Measurements from ENCODE around the gene LEP. TPM values are rescaled to one million over a fixed set of nuclear protein-coding genes. Genes with fewer than 3 reads are reported as not detected.
A peak's percentile ranks its signal among the peaks of the same experiment; 100 is the strongest.

Gene LEP
- total RNA-seq, 1 donor from 2014 or later: not detected

DNA sequence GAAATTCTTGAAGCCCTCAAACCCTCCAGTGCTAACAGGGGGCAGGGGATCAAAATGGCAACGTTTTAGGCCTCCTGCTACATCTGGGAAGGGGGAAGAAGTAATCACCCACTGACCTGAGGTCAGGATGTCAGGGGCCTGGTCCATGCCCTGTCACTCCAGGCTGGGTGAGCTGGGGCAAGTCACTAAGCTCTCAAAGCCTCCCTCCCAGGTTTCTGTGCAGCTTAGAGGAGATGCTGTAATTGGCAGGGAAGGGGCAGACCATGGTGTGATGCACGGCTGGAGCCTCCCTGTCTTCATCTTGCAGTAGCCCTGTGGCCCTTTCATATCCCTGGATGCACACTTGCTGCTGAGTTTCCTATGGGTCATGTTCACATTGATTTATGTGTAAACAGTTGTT is 27.2 kb downstream of the LEP start:
- H3K27me3 Mint-ChIP-seq (ENCODE audit: low read depth): no peaks in the 10 kb centered on the region
- TF ChIP-seq, protein P1, sequence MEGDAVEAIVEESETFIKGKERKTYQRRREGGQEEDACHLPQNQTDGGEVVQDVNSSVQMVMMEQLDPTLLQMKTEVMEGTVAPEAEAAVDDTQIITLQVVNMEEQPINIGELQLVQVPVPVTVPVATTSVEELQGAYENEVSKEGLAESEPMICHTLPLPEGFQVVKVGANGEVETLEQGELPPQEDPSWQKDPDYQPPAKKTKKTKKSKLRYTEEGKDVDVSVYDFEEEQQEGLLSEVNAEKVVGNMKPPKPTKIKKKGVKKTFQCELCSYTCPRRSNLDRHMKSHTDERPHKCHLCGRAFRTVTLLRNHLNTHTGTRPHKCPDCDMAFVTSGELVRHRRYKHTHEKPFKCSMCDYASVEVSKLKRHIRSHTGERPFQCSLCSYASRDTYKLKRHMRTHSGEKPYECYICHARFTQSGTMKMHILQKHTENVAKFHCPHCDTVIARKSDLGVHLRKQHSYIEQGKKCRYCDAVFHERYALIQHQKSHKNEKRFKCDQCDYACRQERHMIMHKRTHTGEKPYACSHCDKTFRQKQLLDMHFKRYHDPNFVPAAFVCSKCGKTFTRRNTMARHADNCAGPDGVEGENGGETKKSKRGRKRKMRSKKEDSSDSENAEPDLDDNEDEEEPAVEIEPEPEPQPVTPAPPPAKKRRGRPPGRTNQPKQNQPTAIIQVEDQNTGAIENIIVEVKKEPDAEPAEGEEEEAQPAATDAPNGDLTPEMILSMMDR (conservative IDR thresholded peaks at IDR 0.05): no peak
- DNase-seq (ENCODE audit: low read depth, low spot score): no peak
- no peak overlapping the region for H3K27ac Mint-ChIP-seq (ENCODE audit: unreplicated experiment)
- H3K36me3 Mint-ChIP-seq (ENCODE audit: low read depth): no peaks in the 10 kb centered on the region
- peaks cover 19% of the 10 kb centered on the region for H3K4me1 Mint-ChIP-seq
- no peak overlapping the region for H3K4me3 Mint-ChIP-seq
- H3K9me3 Mint-ChIP-seq: no peaks in the 10 kb centered on the region

DNA sequence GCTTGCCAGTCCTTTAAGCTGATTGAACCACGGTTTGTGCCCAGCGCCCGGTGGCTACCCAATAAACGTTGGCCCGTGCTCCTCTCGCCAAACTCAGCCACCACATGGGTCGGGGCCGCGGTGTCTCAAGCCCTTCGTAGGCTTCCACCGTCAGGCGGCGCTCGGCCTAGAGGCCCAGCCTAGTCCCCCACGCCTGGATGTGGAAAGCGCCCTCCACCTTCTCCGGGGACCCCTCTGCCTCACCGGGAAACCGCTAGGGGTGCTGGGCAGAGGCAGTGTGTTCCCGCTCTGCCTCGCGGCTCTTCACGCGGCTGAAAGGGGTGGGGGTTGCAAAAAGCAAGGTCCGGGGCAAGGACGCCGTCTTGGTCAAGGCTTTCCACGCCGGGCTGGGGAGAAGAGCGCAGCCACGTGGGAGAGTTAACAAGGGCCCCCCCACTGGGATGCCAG is 29.8 kb downstream of the LEP start:
- H3K9me3 Mint-ChIP-seq: no peaks in the 10 kb centered on the region
- no peak overlapping the region for H3K27ac Mint-ChIP-seq (ENCODE audit: unreplicated experiment)
- no peaks in the 10 kb centered on the region for H3K27me3 Mint-ChIP-seq (ENCODE audit: low read depth)
- TF ChIP-seq, protein P1 (conservative IDR thresholded peaks at IDR 0.05): no peak
- no peaks in the 10 kb centered on the region for H3K36me3 Mint-ChIP-seq (ENCODE audit: low read depth)
- peaks cover 13% of the 10 kb centered on the region for H3K4me1 Mint-ChIP-seq
- H3K4me3 Mint-ChIP-seq: no peak overlapping the region
- no peak for DNase-seq (ENCODE audit: low read depth, low spot score)

DNA sequence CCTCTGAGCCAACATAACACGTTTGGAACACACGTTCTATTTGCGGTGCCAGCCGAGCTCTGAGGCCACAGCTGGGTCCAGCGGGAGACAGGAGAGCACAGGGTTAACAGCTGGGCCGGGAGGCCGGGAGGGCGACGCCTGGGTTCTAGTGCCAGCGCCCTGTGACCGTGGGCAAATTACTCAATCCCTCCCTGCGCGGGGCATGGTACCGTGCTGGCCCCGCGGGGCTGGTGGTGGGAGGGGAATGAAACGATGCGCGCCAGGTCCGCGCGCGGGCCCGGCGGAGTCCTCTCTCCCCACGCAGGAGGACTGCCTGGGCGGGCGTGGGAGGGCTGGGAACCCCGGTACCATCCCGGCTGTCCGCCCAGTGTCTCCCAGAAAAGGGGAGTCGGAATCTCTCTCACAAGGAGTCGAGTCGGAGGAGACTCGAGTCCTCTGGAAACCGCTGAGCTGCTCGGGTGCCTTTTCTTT is 30.4 kb downstream of the LEP start:
- Mint-ChIP-seq H3K27me3 (ENCODE audit: low read depth) (no peaks in the 10 kb centered on the region), H3K4me1 (peaks cover 13% of the 10 kb centered on the region), H3K27ac (ENCODE audit: unreplicated experiment) (no peak overlapping the region), H3K4me3 (no peak overlapping the region), H3K9me3 (no peaks in the 10 kb centered on the region), H3K36me3 (ENCODE audit: low read depth) (no peaks in the 10 kb centered on the region)
- no peak for DNase-seq (ENCODE audit: low read depth, low spot score)
- TF ChIP-seq, protein P1 (conservative IDR thresholded peaks at IDR 0.05): no peak

DNA sequence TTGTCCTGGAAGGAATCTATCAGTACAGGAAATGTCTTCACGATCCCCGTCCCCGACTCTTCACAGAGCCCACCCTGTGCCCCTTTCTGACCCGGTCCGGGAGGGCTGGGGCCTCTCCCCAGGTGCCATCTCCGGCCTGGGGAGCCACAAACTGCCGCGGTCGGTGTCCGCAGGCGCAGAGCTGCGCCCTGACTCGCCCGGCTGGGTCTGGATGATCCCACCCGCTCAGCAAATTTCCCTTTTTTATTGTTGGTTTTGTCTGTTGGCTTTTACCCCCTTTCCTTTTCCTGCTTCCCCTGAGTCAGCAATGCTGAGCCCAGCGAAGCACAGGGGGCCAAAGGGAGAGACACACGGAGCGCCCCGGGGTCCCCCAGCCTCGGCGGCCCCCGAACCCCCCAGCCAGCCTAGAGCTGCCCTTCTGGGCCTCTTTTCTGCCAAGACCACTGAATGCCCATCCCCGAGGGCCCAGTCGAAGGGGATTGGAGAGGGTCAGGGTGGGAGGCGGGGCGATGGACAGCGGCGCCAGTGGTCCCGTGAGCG is 30.9 kb downstream of the LEP start:
- Mint-ChIP-seq H3K4me1 (peaks cover 9% of the 10 kb centered on the region), H3K9me3 (no peaks in the 10 kb centered on the region), H3K27ac (ENCODE audit: unreplicated experiment) (no peak overlapping the region), H3K36me3 (ENCODE audit: low read depth) (no peaks in the 10 kb centered on the region), H3K4me3 (no peak overlapping the region), H3K27me3 (ENCODE audit: low read depth) (no peaks in the 10 kb centered on the region)
- TF ChIP-seq, protein P1 (conservative IDR thresholded peaks at IDR 0.05): no peak
- DNase-seq (ENCODE audit: low read depth, low spot score): no peak

DNA sequence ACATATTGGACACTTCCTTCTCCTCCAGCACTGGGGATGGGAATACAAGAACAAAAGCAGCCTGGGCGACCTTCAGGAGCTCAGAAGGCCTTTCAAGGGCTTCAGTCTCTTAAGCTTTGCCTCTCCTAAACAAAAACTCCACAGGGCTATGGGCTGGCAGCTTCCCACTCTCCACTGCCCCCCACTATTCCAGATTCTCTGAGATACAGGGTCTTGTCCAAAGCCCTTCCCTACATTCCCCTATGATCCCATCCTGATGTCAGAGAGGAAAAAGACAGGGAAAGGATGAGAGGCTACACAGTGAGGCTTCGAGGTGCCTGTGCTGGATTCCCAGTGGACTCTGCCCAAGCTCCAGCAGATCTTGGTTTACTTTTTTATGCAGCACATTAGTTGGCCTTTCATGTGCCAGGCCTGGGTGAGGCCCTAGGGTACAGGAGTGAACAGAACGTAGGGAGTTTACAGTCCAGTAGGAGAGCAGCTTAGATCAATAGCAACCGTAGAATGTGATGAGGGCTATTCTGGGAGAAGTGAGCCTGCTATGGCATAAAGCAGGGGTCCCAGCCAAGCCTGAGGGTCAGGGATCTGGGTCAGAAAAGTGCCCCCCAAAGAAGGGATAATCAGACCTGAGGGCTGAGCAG is 33.3 kb downstream of the LEP start:
- TF ChIP-seq, protein P1 (conservative IDR thresholded peaks at IDR 0.05): no peak
- Mint-ChIP-seq H3K4me3 (no peak overlapping the region), H3K9me3 (peaks cover 7% of the 10 kb centered on the region), H3K27ac (ENCODE audit: unreplicated experiment) (peak overlapping the region; percentile 38), H3K27me3 (ENCODE audit: low read depth) (no peaks in the 10 kb centered on the region), H3K36me3 (ENCODE audit: low read depth) (peaks cover 4% of the 10 kb centered on the region), H3K4me1 (no peaks in the 10 kb centered on the region)
- no peak for DNase-seq (ENCODE audit: low read depth, low spot score)
